Dermis blood vessel endothelial cell (primary cell): ENCODE results near the gene MYH9. TPM values are rescaled to one million over a fixed set of nuclear protein-coding genes. Genes with fewer than 3 reads are reported as not detected.
A peak's percentile ranks its signal among the peaks of the same experiment; 100 is the strongest.

Experiments
- DNase-seq: peaks from one replicate; pipeline ENCODE4 v3.0.0; 2010
- total RNA-seq: library from RNA; depleted of rRNA; stranded (reverse); fragments of >200 nt; gene quantifications from 2 replicates; pipeline ENCODE4 v1.2.3, GENCODE V29; 2014

The MYH9 gene
- total RNA-seq, 1 donor from 2014 or later, result 803 TPM

DNA sequence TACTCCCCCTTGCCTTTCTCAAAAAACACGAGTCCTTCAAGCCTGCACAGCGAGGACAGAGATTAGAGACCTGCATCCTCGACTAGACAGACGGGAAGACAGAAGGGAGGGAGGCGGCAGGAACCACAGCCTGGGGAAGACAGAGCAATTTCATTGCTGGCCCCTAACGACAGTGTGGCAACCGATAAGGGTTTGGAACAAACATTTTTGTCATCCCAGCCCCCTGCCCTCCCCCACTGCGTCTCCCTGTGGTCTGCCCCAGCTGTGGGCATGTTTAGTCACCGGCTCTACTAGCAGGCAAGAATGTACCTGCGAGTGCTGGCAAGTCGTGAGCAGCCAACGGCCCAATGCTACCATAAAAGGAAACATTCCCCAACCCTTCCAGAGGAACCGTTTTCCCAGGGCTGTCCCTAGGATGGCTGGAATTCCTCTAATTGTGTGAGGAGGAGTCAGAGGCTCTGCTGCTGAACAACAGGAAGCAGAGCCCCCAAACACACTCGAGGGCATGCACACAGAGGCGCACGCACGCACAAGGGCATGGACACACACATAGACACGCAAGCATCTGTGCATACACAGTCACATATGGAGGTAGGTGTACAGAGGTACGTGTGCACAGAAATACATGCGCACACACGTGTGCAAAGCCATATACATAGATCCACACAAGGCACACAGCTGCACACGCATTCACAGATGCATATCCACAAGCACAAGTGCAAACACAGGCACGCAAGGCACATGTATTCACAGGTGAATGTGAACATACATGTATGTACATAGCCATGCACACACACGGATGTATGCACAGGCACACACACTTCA is 58.3 kb downstream of the MYH9 start:
- peak; percentile 98 for DNase-seq

DNA sequence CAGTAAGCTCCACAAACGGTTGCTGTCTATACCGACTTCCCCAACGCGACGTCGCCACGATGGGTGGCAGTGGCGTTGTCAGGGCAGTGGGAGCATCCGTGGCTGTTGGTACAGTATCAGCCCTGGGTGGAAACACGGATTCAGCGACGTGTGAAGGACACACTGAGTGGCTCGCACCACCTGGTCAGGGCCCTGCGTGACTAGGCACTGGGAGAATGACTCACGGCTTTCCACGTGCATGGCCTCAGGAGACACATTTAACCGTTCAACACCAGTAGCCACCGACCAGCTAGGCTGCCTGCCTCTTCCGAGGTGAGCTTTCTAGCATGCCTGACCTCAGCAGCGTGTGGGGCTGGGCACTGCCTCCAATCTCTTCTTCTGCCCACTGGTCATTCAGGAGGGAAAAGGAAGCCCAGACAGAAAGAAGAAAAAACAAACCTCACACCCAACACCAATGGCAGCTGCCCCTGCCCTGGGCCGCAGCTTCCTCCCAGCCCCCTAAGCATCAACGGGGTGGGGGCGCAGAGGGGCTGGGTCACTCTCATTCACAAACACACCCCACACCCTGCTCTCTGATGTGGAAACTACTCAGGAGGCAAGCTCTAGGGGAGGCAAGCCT is 59.0 kb downstream of the MYH9 start:
- peak; percentile 90 for DNase-seq

DNA sequence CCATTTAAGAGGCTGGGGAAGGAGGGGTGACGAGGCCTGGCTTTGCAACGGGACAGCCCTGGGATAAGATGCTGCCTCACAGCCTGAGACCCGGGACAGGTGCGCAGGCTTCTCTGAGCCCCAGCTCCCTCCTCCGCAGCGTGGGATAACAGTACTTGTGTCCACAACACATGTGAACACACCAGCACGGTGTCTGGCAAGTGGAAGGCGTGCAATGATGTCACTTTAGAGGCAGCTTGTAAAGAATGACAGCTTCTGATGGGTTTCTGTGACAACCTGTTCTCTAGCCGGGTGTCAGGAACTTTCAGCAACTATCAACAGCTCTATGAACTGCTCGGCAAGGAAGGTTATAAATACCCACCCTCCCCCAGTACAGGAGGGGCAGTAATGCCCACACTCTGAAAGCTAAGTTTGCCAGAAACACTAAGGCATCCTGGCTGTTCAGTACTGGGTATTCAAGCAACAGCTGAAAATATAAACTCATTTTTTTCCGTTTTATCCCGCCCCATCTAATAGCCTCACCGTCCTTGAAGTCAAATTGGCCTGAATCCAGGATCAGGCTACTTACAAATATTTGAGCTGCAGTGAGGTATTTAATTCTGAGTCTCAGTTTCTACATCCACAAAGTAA is 59.7 kb downstream of the MYH9 start:
- DNase-seq, result peak; percentile 73

DNA sequence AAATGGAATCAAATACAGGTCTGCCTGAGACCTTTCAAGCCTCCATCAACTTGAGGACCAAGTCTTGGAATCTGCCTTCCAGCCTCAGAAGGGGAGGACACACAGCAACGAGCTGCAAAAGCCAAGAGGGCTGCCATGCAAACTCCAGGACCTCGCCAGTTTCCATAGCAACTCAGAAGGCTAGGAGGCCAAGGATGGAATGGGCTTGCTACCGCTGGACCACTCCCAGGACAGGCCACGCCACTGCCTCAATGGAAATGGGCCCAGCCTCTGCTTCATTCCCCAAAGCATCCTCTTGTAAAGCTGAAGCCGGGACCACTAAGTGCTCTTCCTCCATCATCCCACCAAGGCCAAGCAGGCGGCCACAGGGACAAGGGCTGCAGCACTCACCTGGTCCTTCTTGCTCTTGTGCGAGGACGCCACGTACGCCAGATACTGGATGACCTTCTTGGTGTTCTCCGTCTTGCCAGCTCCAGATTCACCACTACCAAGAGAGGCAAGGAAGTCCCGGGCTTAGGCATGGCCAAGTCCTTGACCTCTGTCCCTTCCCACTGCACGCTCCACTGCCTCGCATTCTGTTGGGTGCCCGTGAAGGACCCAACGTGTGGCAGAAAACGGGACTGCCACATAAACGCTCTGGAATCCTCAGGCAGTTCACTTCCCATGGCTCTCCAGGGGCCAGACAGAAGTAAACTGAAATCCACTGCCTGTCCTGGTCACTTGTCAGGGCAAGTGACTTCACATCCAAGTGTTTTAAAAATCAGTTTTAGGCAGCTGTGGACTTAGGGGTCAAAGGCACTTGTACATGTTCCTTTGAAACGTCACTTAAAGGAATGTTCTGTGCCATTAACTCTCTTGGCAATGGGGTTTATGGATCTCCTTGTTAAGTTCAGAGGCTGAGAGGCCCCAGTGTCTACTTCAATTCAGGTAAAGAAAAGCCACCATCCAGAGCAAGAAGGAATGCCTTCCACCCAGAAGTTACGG is 61.3 kb downstream of the MYH9 start:
- DNase-seq, result no peak

DNA sequence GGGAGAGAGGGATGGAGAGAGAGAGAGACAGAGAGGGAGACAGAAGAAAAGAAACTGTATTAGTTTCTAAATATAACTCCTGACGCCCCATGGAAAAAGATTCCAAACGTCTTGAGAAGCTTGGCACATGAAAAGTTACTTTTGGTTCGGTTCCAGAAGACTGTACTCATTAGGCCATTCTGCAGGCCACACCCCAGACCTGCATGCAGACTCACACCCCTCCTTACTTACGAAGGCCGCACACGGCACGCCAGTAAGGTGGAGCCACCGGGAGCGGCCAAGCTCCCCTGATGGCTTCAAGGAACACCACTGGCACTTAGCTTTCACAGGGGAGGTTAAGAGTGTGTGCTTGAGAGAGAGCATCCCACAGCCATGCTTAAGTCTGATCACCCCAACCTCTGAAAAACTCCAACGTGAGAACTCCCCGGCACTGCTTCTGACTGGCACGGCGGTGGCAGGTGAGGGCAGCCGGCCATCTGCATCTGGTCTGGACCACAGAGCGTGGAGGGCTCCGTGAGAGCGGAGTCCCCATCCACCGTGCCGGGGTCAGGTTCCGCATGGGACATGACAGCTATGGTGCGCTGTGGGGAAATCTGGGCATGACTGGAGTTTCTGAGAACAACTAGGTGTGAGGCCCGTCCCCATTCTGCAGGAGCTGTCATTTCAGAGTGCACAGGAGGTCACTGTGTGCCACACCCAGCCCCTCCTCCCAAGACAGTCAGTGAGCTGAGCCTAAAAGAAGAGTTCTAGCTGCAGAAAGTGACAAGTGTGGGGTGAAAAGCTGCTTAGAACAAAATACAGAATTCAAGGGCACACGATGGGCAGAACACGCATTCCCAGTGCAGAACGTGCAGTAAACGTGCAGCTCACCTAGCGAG is 62.4 kb downstream of the MYH9 start:
- peak; percentile 81 for DNase-seq

DNA sequence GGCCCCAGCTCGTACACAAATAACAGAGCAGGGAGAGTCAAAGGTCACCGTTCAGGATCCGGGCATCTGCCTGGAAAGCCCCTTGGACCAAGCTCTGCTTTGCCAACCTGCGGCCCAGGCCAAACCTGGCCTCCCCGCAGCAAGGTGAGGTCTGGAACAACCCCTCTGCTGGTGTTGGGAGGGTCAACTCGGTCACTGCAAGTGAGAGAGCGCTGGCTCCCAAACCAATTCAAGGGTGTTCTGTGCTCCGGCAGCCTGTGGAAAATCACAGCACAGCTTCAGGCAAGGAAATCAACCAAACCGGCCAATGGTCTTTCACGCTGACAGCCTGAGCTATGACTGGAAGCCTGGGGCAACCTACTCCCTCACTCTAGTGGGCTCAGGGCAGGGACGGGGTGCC is 63.4 kb downstream of the MYH9 start:
- no peak for DNase-seq

DNA sequence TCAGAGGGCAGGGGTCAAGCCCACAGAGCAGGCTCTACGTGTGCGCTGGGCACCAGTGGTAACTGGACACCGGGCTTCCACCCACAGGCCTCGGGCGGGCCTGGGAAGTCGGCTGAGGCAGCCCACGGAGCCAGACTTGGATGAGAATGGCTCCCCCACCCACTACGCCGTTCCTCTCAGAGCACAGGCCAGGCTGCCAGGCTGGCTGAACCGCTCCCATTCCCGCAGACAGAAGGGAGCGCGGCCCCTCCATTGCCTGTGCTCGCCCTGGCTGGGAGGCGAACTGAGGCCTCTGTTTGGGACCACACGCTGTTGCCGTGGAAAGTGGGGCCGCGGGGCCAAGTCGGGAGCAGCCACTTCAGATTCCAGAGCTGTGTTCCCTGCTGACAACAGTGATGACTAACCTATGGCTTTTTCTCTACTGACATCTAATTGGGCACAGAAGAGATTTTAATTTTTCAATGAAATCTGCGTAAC is 63.9 kb downstream of the MYH9 start:
- no peak for DNase-seq

DNA sequence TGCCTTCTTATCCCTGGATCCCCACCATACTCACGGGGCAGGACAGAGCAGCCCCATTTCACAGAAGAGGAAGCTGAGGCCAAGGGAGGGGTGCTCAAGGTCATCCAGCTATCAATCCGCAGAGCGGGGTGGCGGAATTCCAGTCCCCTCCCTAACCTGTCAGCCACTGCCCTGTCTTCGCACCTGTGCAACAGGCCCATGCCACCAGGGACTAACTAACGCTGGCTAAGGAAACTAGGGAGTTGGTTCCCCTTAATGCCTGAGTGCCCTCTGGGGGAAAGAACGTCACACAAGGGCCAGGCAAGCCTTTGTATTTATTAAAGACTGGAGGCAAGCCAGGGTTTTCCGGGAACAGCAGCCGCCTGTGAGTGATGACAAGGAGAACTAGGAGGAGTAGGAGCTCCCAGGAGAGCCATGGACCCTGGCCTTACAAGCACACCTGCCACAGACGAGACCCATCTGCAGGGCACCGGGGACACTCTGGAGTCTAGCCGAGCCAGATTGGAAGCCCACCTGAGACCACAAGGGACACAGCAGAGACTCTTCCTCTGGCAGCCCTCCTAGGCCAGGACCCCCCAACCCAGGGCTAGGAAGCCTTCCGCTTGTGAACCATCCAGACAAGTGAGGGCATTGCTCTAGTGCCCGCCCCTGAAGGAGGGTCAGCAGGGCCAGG is 64.4 kb downstream of the MYH9 start:
- peak; percentile 87 for DNase-seq

DNA sequence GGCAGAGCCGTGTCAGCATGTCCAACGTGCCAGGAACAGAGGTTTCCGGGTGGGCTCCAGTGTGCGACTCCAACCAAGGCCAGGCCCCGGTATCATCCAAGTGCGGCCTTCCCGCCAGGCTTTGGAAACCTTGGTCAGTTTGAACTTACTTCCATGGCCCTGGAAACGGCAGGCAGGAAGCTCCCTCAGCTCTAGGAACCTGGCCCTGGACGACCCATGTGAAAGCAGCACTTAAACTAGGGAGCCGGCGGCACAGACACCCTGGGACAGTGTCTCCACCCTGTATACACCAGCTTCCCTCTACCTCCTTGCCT is 65.2 kb downstream of the MYH9 start:
- no peak for DNase-seq

DNA sequence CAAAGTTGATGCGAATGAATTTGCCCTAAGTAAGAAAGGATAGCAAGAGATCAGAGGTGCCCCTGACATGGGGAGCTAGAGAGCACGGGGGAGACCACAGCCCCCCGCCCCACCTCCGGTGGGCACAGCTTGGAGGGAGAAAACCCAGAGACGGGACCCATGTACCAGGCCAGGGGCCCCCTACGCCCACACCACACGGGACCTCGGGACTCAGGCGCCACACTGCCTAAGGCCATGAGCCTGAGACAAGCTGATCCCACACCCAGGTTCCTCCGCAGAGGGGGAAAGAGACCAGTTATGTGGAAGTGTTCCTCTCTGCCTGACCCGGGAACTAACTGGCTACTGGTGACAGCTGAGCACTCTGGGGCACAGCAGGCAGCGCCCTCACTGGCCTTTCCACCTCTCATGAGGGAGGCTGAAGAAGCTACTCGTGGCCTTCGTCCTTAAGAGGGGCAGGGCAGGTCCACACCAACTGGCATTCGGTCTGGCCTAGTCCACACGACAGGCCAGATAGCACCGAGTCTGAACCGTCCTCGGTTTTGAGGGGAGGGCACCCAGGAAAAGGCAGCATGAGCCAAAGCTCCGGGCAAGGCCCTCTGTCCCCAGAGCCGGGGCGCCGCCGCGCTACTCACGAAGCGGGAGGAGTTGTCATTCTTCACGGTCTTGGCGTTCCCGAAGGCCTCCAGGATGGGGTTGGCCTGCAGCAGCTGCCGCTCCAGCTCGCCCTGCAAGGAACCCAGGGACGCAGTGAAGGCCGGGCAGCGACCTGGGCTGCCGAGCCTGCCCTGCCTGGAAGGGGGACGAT is 65.8 kb downstream of the MYH9 start:
- no peak for DNase-seq

DNA sequence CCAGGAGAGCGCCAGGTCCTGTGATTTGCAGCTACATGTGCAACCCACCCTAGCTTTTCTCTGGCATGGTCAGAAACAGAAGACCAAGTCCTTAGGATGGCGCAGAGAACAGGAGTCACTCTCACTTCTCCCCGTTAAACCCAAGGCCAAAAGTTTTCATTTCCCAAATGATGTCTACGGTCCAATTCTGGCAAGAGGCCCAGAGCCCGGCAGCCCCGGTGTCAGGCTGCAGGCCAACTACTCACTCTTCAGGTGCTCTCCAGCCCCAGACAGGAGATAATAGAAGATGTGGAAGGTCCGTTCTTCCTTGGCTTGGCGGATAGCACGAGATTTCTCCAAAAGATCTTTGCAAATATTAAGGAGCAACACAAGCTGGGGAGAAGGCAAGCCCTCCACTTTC is 67.2 kb downstream of the MYH9 start:
- DNase-seq, result peak; percentile 54

DNA sequence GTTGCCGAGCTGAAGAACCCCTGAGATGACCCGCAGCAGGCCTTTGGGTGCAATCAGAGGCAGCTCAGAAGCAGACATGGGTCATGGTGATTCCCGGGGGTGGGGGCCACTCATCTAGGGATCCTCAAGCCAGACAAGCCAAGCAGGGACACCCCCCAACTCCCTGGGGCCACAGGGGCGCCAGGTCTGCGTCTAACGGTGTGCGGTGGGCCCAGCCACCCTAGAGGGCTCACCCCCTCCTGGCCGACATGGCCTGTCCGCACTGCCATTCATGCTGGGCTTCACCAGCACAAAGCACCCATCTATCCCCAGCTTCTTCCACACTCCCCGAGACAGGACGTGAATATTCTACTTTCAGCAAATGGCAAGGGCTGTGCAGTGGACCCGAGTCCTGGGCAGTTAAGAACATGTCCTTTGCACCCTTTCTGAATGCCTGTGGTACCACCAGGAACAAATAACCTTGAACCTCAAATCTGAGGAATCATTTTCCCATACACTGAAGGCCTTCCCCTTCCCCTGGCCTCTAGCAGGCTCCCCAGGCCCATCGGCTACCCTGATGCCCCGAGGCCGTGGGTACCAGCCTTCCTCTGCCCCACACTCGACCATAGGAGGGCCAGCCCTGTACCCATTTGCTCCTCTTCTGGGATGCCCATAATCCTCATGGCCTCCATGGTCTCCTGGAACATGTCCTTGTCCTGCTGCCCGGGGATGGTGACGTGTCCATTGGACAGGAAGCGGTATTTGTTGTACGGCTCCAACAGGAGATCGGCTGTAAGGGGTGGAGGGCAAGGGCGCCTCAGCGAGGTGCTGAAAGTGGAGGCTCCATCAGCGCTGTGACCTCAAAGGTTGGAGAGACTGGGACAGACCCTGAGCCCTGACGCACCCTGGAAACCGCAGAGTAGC is 67.9 kb downstream of the MYH9 start:
- peak; percentile 68 for DNase-seq

DNA sequence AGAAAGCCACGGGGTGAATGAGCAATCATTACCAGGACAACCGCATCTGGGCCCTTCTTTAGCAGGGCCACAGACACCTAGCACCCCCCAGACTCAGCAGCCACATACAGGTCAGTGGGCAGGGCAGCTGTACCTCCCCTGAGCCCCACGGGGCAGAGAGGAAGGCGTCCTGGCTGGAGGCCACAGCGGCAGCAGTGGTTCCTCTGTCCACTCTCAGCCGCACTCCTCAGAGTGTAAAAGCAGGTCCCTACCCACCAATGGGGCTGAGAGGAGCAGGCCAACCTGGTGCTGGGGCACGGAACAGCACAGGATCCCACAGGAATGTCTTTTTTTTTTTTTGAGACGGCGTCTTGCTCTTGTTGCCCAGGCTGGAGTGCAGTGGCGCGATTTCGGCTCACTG is 69.3 kb downstream of the MYH9 start:
- no peak for DNase-seq

DNA sequence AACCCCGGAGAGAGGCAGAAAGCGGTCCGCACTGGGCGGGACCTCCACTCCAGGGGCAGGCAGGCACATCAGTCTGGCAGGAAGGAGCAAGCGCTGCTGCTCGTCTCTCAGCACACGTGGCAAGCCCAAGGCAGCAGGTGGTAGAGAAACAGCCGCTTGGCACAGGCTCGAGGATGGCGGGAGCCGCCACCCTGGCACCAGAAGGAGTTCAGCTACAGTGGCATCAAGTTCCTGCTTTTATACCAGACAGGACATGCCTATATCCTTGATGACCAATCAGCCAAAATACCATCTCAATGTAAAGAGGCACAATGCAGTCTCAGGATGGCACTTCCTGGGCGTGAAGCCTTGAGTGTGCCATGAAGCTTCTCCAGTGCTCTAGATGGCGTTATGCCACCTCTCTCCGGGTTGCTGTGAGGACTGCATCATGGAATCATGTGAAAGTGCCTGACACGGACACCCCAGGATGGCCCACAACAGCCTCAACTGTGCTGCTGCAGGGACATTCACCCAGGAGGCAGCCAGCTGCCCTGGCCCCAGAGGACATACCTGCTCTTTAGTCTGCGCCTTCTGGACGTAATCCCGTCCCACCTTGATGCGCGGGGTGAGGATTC is 70.0 kb downstream of the MYH9 start:
- DNase-seq, result no peak

DNA sequence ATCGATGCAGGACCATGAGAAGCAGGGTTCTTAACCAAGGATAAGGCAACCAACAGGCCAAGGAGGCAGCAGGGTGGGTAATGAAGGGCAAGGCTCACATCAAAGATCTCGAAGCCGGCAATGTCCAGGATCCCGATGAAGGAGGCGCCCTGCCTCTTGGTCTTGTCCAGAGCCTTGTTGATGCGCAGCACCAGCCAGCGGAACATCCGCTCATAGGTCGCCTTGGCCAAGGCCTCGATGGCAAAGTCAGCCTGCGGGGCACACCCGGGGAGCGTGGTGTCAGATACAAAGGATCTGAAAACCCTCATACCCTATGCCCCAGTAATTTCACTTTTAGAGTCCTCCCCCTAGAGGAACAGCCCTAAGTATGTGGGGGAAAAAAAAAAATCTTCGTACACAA is 71.3 kb downstream of the MYH9 start:
- DNase-seq, result no peak

DNA sequence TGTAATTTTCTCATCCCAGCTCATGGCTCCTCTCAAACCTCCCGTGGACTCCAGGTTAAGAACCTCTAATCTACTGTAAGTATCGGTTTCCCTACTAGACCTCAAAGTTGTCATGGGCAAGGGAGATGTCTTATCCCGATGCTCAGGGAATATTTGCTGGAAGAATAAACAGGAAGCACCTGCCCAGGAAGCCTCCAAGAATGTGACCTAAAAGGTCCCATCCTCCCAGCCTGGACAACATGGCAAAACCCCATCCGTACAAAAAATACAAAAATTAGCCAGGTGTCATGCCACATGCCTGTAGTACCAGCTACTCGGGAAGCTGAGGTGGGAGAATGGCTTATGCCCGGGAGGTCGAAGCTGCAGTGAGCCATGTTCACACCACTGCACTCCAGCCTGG is 72.4 kb downstream of the MYH9 start:
- DNase-seq, result peak; percentile 93

DNA sequence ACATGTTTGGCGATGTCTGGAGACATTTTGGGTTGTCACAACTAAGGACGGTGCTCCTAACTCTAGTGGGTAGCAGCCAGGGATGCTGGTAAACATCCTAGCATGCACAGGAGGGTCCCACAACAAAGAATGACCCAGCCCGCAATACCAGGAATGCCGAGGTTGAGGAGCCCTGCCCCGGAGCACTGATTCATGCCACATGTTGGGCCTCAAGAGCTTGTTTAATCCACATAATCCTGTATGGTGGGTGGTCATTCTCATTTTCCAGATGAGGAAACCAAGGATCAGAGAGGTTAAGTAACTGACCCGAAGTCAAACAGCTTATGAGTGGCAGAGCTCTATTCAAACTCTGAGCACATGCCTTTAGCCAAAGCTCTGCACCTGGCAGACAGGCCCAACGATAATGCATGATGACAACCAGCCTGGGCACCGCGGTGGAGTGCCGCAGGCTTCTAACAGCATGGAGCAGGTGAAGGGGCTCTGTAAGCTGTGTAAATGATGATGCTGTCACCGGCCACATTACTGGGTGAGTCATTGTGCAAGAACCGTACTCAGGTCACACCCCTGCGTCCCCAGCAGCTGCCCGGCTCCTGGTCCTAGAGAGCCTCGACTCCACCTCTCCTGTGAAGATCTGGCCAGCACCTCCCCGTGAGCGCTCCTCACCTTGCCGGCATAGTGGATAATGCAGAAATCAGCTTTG is 76.2 kb downstream of the MYH9 start:
- DNase-seq, result no peak

DNA sequence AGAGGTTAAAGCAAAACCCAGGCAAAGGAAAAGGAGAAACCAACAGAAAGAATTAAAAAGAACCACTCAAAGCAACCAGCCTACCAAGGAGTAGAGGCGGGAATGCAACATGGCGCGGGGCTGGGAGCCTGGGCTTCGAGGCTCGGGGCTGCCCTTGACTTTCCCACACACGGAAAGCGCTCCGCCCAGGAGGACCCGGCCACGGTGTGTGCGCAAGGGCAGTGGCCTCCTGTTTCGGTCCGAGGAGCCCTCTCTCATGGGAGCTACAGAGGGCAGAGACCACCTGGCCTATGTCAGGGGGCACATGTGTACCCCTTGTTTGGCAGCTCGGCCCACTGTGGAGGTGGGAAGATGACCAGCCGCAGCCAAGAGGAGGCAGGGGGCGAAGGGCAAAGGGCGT is 78.9 kb downstream of the MYH9 start:
- no peak for DNase-seq
